GM10248 (cell line): ENCODE results near the gene CACNA2D3.

Experiments
- CTCF ChIA-PET: fragments of 300-600 bp; sonication (Branson Sonifier 250); formaldehyde crosslinking; extraction: SDS; loops from one replicate; lab custom pipeline; 2021; ENCODE audit warnings: antibody characterized with exemption; lab: Yijun Ruan, JAX
- POLR2A ChIA-PET: fragments of 350-650 bp; sonication (Branson Sonifier 250); formaldehyde crosslinking; extraction: SDS; loops from one replicate; lab custom pipeline; 2020; ENCODE audit warnings: antibody characterized with exemption; lab: Yijun Ruan, JAX
- DNase-seq: peaks from one replicate; pipeline ENCODE4 v3.0.0; 2012; ENCODE audit errors: extremely low spot score
- TF ChIP-seq, protein P1 (sequence below): IDR thresholded peaks from 2 replicates; pipeline ENCODE4 v1.5.1; 2012; ENCODE audit warnings: mild to moderate bottlenecking, low read depth; ENCODE audit errors: extremely low read depth, missing control alignments, control extremely low read depth

The CACNA2D3 gene

DNA sequence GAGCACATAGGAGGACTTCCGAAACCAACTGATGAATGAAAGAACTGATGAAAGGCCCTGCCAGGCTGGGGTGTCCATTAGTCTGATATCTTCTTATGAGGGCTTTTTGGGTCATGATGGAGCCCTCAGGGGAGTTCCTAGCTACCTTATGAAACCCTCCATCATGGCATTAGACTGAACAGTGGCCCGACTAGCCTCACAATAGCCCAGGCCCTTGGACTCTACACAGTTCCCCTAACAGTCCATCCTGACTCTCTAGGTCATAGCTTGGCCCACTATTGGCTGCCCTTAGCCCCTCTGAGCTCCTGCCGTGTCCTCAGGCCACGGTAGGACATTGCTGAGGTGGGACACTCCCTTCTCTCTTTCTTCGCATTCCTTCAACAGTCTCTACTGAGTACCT is 365.9 kb downstream of the CACNA2D3 start:
- TF ChIP-seq, protein P1, sequence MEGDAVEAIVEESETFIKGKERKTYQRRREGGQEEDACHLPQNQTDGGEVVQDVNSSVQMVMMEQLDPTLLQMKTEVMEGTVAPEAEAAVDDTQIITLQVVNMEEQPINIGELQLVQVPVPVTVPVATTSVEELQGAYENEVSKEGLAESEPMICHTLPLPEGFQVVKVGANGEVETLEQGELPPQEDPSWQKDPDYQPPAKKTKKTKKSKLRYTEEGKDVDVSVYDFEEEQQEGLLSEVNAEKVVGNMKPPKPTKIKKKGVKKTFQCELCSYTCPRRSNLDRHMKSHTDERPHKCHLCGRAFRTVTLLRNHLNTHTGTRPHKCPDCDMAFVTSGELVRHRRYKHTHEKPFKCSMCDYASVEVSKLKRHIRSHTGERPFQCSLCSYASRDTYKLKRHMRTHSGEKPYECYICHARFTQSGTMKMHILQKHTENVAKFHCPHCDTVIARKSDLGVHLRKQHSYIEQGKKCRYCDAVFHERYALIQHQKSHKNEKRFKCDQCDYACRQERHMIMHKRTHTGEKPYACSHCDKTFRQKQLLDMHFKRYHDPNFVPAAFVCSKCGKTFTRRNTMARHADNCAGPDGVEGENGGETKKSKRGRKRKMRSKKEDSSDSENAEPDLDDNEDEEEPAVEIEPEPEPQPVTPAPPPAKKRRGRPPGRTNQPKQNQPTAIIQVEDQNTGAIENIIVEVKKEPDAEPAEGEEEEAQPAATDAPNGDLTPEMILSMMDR = no peak
- POLR2A ChIA-PET = no interaction called here
- CTCF ChIA-PET = interaction anchor here (1.5 kb wide), 1 partner anchor 35 kb away, joined by 3 read pairs; no protein-coding TSS in a partner anchor
- no peak for DNase-seq

- ChIA-PET CTCF (no interaction called here), POLR2A (no interaction called here)
- no peak for DNase-seq
- TF ChIP-seq, protein P1 = no peak
Measured at GRCh38 chr3:54494209-54494608, 371.9 kb downstream of the CACNA2D3 start.

DNA sequence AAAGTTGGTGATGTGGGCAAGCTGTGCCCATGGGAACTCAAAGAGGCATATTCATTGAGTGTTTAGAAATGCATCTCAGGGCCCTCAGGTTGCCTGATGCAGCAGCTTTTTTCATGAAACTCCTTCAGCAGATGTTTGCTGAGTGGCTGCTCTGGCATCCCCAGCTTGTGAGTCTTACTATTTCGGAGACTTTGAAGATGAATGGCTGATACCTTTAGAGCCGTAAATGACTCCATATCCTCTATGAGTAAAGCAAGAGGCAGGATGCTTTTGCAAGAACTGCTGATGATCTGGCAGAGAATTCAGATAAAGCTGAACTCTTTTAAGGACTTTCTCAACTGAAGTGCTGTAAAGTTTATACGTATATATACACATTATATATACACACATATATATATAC is 384.3 kb downstream of the CACNA2D3 start:
- CTCF ChIA-PET = interaction anchor here (1.1 to 1.5 kb wide), 2 partner anchors 10 to 12 kb away, joined by 3 read pairs; no protein-coding TSS in a partner anchor
- TF ChIP-seq, protein P1 = no peak
- DNase-seq = no peak
- POLR2A ChIA-PET = no interaction called here

- TF ChIP-seq, protein P1 = no peak
- POLR2A ChIA-PET = no interaction called here
- no peak for DNase-seq
- CTCF ChIA-PET = no interaction called here
Measured at GRCh38 chr3:54507876-54508460, 385.6 kb downstream of the CACNA2D3 start.

GRCh38 chr3:54510506-54510905 is 388.2 kb downstream of the CACNA2D3 start:
- TF ChIP-seq, protein P1 = no peak
- ChIA-PET POLR2A (no interaction called here), CTCF (no interaction called here)
- no peak for DNase-seq

DNA sequence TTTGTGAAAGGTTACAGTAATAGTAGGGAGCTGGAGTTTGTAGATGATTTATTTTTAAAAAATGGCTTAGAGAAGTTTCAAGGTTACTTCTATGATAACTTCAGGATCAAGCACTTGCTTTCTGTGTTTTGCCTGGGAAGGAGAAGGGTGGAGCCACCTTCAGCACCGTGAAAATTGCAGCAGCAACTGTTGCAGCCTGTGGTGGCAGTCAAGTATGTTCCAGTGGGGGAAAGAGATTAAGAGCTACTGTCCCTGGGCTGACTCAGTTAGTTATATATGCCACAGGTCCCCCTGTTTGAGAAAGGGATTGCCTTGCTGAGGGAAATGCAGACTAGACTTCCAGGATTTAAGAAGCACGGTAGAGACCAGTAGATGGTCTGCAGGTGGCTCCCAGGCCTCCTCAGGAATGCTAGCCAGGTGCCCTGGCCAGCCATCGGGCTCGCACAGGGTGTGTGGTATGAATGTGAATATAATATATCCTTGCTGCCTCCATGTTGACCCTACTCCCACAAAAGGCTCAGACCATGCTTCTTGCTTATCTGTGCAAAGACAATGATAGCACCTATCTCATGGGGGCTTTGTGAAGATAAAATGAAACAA is 389.5 kb downstream of the CACNA2D3 start:
- TF ChIP-seq, protein P1 = no peak
- CTCF ChIA-PET = no interaction called here
- POLR2A ChIA-PET = no interaction called here
- no peak for DNase-seq

GRCh38 chr3:54514006-54514405 is 391.7 kb downstream of the CACNA2D3 start:
- TF ChIP-seq, protein P1 = no peak
- ChIA-PET POLR2A (no interaction called here), CTCF (no interaction called here)
- no peak for DNase-seq
